ENCODE measurements around the gene CFAP119.

Gene CFAP119

GRCh38 chr16:30779596-30779995 is 17.7 kb upstream of the CFAP119 start:
- no peak for TF ChIP-seq EZH2 (IDR thresholded peaks at IDR 0.05; ENCODE audit: borderline replicate concordance, low read depth, low read length, severe bottlenecking)
- H3K4me1 ChIP-seq (ENCODE audit: insufficient read depth, low read length), result peaks cover 23% of the 10 kb centered on the region
- peaks cover 5% of the 10 kb centered on the region for H4K20me1 ChIP-seq (ENCODE audit: insufficient read depth, low read length)
- no peak overlapping the region for H3K4me3 ChIP-seq (ENCODE audit: low read depth in 1 of 2, low read length in 2 of 2)
- ATAC-seq (ENCODE audit: insufficient read depth, low read depth) (no peak), DNase-seq (no peak)
- no peak overlapping the region for H3K27ac ChIP-seq (ENCODE audit: low read length)
- H3K9me3 ChIP-seq (ENCODE audit: insufficient read depth, low read length, severe bottlenecking), result no peaks in the 10 kb centered on the region
- H3K27me3 ChIP-seq (ENCODE audit: insufficient read depth, low read length, poor library complexity), result no peaks in the 10 kb centered on the region
- no peak overlapping the region for H2AFZ ChIP-seq (ENCODE audit: low read depth, low read length)
- H3K36me3 ChIP-seq (ENCODE audit: insufficient read depth, low read length), result peaks cover 26% of the 10 kb centered on the region
- no peak overlapping the region for H3K4me2 ChIP-seq (ENCODE audit: insufficient read depth, low read length)
- no peak overlapping the region for H3K9ac ChIP-seq (ENCODE audit: low read depth, low read length)
- H3K79me2 ChIP-seq (ENCODE audit: insufficient read depth, low read length), result peaks cover 15% of the 10 kb centered on the region

- peaks cover 5% of the 10 kb centered on the region for H4K20me1 ChIP-seq (ENCODE audit: insufficient read depth, low read length)
- H3K36me3 ChIP-seq (ENCODE audit: insufficient read depth, low read length), result peaks cover 34% of the 10 kb centered on the region
- DNase-seq (no peak), ATAC-seq (ENCODE audit: insufficient read depth, low read depth) (no peak)
- peaks cover 15% of the 10 kb centered on the region for H3K79me2 ChIP-seq (ENCODE audit: insufficient read depth, low read length)
- no peaks in the 10 kb centered on the region for H3K9me3 ChIP-seq (ENCODE audit: insufficient read depth, low read length, severe bottlenecking)
- H3K27ac ChIP-seq (ENCODE audit: low read length), result no peak overlapping the region
- no peak for TF ChIP-seq EZH2 (IDR thresholded peaks at IDR 0.05; ENCODE audit: borderline replicate concordance, low read depth, low read length, severe bottlenecking)
- TF ChIP-seq, protein P1, sequence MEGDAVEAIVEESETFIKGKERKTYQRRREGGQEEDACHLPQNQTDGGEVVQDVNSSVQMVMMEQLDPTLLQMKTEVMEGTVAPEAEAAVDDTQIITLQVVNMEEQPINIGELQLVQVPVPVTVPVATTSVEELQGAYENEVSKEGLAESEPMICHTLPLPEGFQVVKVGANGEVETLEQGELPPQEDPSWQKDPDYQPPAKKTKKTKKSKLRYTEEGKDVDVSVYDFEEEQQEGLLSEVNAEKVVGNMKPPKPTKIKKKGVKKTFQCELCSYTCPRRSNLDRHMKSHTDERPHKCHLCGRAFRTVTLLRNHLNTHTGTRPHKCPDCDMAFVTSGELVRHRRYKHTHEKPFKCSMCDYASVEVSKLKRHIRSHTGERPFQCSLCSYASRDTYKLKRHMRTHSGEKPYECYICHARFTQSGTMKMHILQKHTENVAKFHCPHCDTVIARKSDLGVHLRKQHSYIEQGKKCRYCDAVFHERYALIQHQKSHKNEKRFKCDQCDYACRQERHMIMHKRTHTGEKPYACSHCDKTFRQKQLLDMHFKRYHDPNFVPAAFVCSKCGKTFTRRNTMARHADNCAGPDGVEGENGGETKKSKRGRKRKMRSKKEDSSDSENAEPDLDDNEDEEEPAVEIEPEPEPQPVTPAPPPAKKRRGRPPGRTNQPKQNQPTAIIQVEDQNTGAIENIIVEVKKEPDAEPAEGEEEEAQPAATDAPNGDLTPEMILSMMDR (IDR thresholded peaks at IDR 0.05; ENCODE audit: borderline replicate concordance, extremely low read depth, low read length, poor library complexity, severe bottlenecking), result no peak
- H3K27me3 ChIP-seq (ENCODE audit: insufficient read depth, low read length, poor library complexity), result no peaks in the 10 kb centered on the region
- H2AFZ ChIP-seq (ENCODE audit: low read depth, low read length), result no peak overlapping the region
- no peak overlapping the region for H3K4me2 ChIP-seq (ENCODE audit: insufficient read depth, low read length)
- peaks cover 25% of the 10 kb centered on the region for H3K4me1 ChIP-seq (ENCODE audit: insufficient read depth, low read length)
- no peak overlapping the region for H3K4me3 ChIP-seq (ENCODE audit: low read depth in 1 of 2, low read length in 2 of 2)
- no peak overlapping the region for H3K9ac ChIP-seq (ENCODE audit: low read depth, low read length)
These were observed 16.8 kb upstream of the CFAP119 start for GRCh38 chr16:30778549-30779244.

- no peak overlapping the region for H3K9ac ChIP-seq (ENCODE audit: low read depth, low read length)
- ATAC-seq (ENCODE audit: insufficient read depth, low read depth), result no peak
- H3K4me3 ChIP-seq (ENCODE audit: low read depth in 1 of 2, low read length in 2 of 2), result no peak overlapping the region
- peaks cover 15% of the 10 kb centered on the region for H3K79me2 ChIP-seq (ENCODE audit: insufficient read depth, low read length)
- no peaks in the 10 kb centered on the region for H3K9me3 ChIP-seq (ENCODE audit: insufficient read depth, low read length, severe bottlenecking)
- H3K36me3 ChIP-seq (ENCODE audit: insufficient read depth, low read length), result peaks cover 34% of the 10 kb centered on the region
- peaks cover 25% of the 10 kb centered on the region for H3K4me1 ChIP-seq (ENCODE audit: insufficient read depth, low read length)
- H2AFZ ChIP-seq (ENCODE audit: low read depth, low read length), result no peak overlapping the region
- no peaks in the 10 kb centered on the region for H3K27me3 ChIP-seq (ENCODE audit: insufficient read depth, low read length, poor library complexity)
- TF ChIP-seq, protein P1 (IDR thresholded peaks at IDR 0.05; ENCODE audit: borderline replicate concordance, extremely low read depth, low read length, poor library complexity, severe bottlenecking), result no peak
- TF ChIP-seq EZH2 (IDR thresholded peaks at IDR 0.05; ENCODE audit: borderline replicate concordance, low read depth, low read length, severe bottlenecking), result no peak
- 0 out of 2 replicates have a peak overlapping the region, but pooled peaks have one; percentile 12 for H3K27ac ChIP-seq (ENCODE audit: low read length)
- peaks cover 15% of the 10 kb centered on the region for H4K20me1 ChIP-seq (ENCODE audit: insufficient read depth, low read length)
- H3K4me2 ChIP-seq (ENCODE audit: insufficient read depth, low read length), result peak overlapping the region; percentile 94; the same call in 1 of the 2 replicates
- no peak for DNase-seq
These were observed 15.9 kb upstream of the CFAP119 start for GRCh38 chr16:30777591-30778297.
